ENCODE results near the gene SNX20.

GRCh38 chr16:50673496-50674275 is 7.4 kb downstream of the SNX20 start:
- TF ChIP-seq EZH2 (IDR thresholded peaks at IDR 0.05; ENCODE audit: borderline replicate concordance, control insufficient read depth, low read depth, low read length), result no peak
- TF ChIP-seq ZBTB4 (CRISPR knock-in tag; IDR thresholded peaks at IDR 0.05), result no peak
- TF ChIP-seq SRF (IDR thresholded peaks at IDR 0.05; ENCODE audit: low read depth in 2 of 2, low read length in 2 of 2), result no peak
- no peak for TF ChIP-seq HDAC2 (IDR thresholded peaks at IDR 0.05)
- no peak for TF ChIP-seq SP1 (IDR thresholded peaks at IDR 0.05; ENCODE audit: low read depth, low read length)
- no peak for TF ChIP-seq USF2 (IDR thresholded peaks at IDR 0.05; ENCODE audit: borderline replicate concordance, low read depth, low read length)
- TF ChIP-seq TCF7 (IDR thresholded peaks at IDR 0.05; ENCODE audit: borderline replicate concordance), result no peak
- no peak for TF ChIP-seq SIN3A (IDR thresholded peaks at IDR 0.05; ENCODE audit: low read depth, low read length)
- TF ChIP-seq ZNF384 (IDR thresholded peaks at IDR 0.05; ENCODE audit: borderline replicate concordance, low read depth, low read length), result no peak
- TF ChIP-seq CTCF (IDR thresholded peaks at IDR 0.05 in 2 of 3, conservative IDR thresholded peaks at IDR 0.05 in 1 of 3; ENCODE audit: control insufficient read depth in 2 of 3, extremely low read depth in 1 of 3, insufficient read depth in 1 of 3, low read depth in 3 of 3, low read length in 3 of 3), result no peak
- TF ChIP-seq SUZ12 (IDR thresholded peaks at IDR 0.05; ENCODE audit: unreplicated experiment), result no peak
- no peak for TF ChIP-seq NR2C2 (IDR thresholded peaks at IDR 0.05; ENCODE audit: borderline replicate concordance, control insufficient read depth, insufficient read length, low read depth)

Measured in GM12878 (cell line).